ENCODE results near the gene TIGIT. TPM values are rescaled to one million over a fixed set of nuclear protein-coding genes. Genes with fewer than 3 reads are reported as not detected.

TIGIT gene
- not detected in 2 replicates for total RNA-seq

DNA sequence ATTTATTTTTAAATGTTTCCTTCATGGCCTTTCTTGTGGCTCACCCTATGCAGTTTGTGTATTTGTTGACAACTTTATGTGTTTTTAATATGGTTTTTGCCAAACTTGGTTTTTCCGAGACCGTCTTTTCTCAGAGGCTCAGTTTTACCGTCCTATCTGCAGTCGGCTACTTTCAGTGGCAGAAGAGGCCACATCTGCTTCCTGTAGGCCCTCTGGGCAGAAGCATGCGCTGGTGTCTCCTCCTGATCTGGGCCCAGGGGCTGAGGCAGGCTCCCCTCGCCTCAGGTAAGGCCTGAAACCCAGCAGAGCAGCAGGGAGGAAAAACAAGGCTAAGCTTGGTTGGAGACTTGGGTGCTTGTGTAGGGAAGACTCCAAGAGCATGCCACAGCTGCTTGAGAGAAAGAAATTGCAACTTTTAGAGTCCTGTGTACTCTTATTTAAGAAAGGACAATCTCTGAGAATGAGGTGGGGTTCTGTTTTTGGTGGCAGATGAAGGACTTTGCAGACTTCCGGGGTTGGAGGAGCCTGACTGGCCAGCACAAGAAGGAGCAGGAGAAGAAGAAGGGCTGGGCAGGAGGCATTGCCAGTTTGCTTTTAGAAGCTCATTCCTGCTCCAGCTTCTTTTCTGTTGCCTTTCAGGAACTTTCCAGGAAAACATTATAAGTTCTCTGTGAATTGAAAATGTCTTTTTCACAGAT lies at the start of gene TIGIT:
TSS of gene TIGIT (plus strand) at position 191 of the 698 bp plus-strand sequence. CDS start at position 225, 34 bp downstream.

Other genes with a start within 250 kb of the TIGIT start
- gene CCDC191, start 237.5 kb upstream of the TIGIT start, total RNA-seq, result 1.1 and 2.0 TPM in 2 replicates
- 20.1 and 29.1 TPM in 2 replicates for gene QTRT2, start 237.3 kb upstream of the TIGIT start, total RNA-seq
- gene DRD3, start 115.0 kb upstream of the TIGIT start, total RNA-seq, result not detected in 2 replicates
- gene ZNF80, start 56.5 kb upstream of the TIGIT start, total RNA-seq, result not detected in 2 replicates

Data from placental pericyte (primary cell).